AG09319 (cell line): Measurements from ENCODE around the gene TDRD12.

Experiments used
- DNase-seq: peaks from one replicate; pipeline ENCODE4 v3.0.0-alpha.2; 2010; ENCODE audit warnings: low read depth; ENCODE audit errors: extremely low read depth
- TF ChIP-seq, protein P1 (sequence below): IDR thresholded peaks from 2 replicates; pipeline ENCODE4 v1.5.1; 2011; ENCODE audit warnings: low read depth, mild to moderate bottlenecking, inconsistent platforms, low read length, moderate library complexity

Gene TDRD12

DNA sequence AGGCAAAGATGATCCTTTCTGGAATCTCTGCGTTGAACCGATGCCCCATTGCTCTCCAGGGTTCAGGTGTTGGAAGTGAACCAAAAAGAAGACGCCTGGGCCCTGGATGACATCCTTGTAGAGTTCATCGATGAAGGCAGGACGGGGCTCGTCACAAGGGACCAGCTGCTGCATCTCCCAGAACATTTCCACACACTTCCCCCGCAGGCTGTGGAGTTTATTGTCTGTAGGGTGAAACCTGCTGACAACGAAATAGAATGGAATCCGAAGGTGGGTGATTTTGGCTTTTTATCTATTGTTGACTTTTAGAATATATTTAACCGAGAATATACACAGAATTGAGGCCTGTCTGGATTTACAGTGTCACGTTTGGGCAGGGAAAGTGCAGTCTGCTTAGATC, 91.6 kb downstream of the TDRD12 start:
- DNase-seq: no peak
- TF ChIP-seq, protein P1, sequence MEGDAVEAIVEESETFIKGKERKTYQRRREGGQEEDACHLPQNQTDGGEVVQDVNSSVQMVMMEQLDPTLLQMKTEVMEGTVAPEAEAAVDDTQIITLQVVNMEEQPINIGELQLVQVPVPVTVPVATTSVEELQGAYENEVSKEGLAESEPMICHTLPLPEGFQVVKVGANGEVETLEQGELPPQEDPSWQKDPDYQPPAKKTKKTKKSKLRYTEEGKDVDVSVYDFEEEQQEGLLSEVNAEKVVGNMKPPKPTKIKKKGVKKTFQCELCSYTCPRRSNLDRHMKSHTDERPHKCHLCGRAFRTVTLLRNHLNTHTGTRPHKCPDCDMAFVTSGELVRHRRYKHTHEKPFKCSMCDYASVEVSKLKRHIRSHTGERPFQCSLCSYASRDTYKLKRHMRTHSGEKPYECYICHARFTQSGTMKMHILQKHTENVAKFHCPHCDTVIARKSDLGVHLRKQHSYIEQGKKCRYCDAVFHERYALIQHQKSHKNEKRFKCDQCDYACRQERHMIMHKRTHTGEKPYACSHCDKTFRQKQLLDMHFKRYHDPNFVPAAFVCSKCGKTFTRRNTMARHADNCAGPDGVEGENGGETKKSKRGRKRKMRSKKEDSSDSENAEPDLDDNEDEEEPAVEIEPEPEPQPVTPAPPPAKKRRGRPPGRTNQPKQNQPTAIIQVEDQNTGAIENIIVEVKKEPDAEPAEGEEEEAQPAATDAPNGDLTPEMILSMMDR: no peak

DNA sequence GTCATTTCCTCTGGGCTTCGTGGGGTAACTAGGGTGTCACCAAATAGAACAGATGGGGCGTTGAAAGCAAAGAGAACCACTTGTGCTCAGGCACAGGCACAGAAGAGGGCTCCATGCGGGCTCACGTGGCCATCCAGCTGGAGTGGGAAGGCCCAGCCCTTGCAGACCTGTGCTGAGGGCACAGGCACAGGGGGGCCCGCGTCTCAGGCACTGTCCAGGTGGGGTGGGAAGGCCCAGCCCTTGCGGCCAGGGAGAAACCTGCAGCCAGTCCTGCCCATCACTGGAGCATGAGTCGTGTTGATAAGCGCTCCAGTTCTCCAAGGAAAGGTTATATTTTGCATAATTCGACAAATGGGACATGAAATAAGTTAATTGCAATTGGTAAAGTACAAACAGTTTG, 92.5 kb downstream of the TDRD12 start:
- no peak for DNase-seq
- TF ChIP-seq, protein P1: no peak

DNA sequence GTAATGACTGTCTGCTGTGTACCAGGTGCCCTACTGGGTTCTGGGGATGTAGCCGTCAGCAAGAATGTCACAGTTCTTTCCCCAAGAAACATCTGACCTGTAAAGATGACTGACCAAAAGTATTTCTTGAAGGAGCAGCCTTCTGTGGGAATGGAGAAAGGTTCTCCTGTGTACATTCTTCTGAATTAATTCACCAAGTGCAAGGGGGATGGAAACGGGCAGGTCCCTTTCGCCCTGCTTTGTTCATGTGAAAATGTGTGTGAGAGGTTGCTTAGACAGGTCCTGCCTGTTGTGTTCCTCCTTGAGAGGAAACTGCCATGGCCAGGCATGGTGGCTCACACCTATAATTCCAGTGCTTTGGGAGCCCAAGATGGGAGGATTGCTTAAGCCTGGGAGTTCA, 93.0 kb downstream of the TDRD12 start:
- no peak for DNase-seq
- TF ChIP-seq, protein P1: no peak

DNA sequence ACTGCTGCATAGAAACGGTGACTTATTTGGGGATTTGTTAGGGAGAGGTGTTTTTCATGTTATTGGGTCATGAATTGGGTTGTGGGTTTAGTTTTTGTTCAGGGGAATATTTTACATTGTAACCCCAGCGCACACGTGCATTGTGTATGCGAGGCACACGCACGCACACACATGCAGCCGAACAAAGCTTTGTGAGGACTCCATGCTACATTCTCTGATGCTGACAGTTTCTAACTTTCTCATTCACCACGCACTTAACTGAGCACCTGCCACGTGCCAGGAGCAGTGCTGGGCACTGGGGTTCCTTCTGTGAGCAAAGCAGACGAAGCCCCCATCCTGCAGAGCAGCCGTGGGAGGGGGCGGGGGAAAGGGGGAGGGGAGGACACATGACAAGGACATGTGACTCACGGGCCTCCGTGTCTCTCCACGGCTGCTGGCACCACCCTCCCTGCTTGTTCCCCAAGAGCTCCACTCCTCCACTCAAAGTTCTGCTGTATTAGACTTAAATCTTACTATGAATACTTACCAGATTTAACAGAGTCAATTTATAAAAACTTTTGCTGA, 94.4 kb downstream of the TDRD12 start:
- TF ChIP-seq, protein P1: no peak
- DNase-seq: no peak

DNA sequence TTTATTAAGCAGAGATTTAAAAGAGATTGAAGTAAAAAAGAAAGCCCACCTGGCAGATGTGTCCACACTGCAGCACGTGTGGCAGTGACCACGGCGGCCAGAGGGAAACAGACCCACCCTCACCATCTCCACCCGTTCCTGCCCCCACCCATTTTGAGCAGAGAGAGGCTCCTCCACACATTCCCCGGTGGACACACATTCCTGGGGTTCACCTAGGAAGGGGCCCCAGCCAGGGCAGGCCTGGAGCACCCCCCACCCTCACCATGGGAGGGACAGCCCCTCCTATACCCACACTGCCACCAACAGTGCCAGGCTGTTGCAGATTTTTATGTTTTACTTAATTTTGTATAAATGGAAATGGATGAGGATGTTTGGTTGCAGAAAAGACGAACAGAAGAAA, 95.1 kb downstream of the TDRD12 start:
- TF ChIP-seq, protein P1: no peak

DNA sequence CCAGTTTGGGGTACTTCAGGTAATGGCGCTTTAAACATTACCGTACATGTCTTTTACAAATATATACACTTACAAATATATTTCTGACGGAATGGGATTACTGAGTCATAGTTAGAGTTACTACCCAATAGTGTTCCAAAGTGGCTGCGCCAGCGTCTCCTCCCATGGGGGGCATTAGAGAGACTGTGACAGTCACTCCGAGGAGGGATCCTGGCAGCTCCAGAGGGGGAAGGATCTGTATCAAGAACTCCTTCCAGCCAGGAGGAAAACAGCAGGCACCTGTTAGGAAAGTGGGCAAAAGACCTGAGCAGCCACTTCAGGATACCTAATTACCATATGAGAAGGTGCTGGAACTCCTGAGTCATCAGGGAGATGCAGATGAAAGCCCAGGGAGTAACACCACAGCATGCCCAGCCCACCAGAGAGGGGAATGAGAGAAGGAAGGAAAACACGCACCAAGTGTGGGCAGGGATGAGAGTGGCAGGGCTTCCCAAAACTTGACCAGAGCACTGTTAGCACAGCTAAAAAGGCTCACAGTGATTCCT, 97.1 kb downstream of the TDRD12 start:
- TF ChIP-seq, protein P1: no peak
- no peak for DNase-seq

More for the DNA sequence above, 95.1 kb downstream of the TDRD12 start:
- DNase-seq: no peak

DNA sequence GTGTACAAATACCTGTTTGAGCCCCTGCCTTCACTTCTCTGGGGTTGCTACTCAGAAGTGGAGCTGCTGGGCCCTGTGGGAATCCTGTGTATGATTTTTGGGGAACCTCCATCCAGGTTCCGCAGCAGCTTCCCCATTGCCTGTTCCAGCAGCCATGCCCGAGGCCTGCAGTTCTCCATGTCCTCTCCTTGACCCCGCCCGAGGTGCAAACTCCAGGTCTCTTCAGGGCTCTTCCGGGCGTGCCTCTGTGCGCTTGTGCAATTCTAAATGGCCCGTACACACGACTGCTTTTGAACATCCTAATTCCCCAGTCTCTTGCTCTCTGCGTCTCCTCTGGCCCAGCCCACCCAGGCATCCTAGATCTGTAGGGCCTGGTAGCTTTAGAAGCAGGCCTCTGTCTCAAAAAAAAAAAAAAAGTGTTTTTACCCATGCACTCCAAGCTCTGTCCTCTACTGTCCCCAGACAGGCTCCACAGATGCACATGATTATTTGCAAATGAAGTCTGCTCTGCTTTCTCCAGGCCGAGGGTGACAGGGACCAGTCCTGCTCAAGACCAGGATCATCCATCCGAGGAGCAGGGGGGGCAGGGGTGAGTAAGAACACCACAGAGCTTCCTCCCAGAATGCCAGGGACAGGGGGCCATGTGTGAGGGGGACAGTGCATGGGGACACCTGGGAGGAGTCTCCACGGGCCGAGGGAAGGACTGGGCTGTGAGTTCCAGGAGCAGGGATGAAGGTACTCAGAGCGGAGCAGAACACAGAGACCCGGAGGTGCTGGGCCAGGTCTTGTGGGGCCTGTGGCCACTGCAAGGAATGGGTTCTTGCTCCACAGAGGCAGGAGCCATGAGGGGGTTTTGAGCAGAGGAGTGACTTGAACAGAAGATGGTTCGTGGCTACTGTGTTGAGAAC, 98.3 kb downstream of the TDRD12 start:
- TF ChIP-seq, protein P1: no peak
- no peak for DNase-seq
